RWPE2 (cell line): ENCODE measurements around the gene TFDP2.

Experiments
- ATAC-seq: fragments of 200-7000 bp; cut with Tn5 transposase; 3 replicates; pipeline ENCODE4 v1.9.1; 2021; ENCODE audit warnings: low read depth
- DNase-seq: peaks from one replicate; pipeline ENCODE4 v3.0.0-alpha.2; 2020; ENCODE audit warnings: low spot score
- H3K27ac ChIP-seq: fragments of 450-650 bp; 2 replicates; pipeline ENCODE4 v1.5.1; 2017; ENCODE audit warnings: mild to moderate bottlenecking; ENCODE audit not compliant: poor library complexity, severe bottlenecking
- H3K27me3 ChIP-seq: fragments of 250-450 bp; sonication (Bioruptor Pico); 2 replicates; pipeline ENCODE4 v1.5.1; 2021; ENCODE audit warnings: mild to moderate bottlenecking, moderate library complexity; ENCODE audit not compliant: insufficient read depth, poor library complexity, severe bottlenecking
- H3K36me3 ChIP-seq: fragments of 250-450 bp; sonication (Bioruptor Pico); 2 replicates; pipeline ENCODE4 v1.5.1; 2020; ENCODE audit warnings: low read depth, mild to moderate bottlenecking, moderate library complexity
- H3K4me1 ChIP-seq: fragments of 250-450 bp; sonication (Bioruptor Pico); 2 replicates; pipeline ENCODE4 v1.5.1; 2021; ENCODE audit warnings: mild to moderate bottlenecking, moderate library complexity; ENCODE audit not compliant: insufficient read depth, poor library complexity, severe bottlenecking
- H3K4me3 ChIP-seq: fragments of 250-450 bp; sonication (Bioruptor Pico); 2 replicates; pipeline ENCODE4 v1.5.1; 2021; ENCODE audit warnings: mild to moderate bottlenecking, moderate library complexity; ENCODE audit not compliant: severe bottlenecking
- H3K9me3 ChIP-seq: fragments of 250-450 bp; sonication (Bioruptor Pico); 2 replicates; pipeline ENCODE4 v1.5.1; 2021; ENCODE audit warnings: mild to moderate bottlenecking, moderate library complexity; ENCODE audit not compliant: severe bottlenecking
- CTCF ChIP-seq: fragments of 450-650 bp; IDR thresholded peaks from one replicate; pipeline ENCODE4 v1.5.1; 2017; ENCODE audit warnings: mild to moderate bottlenecking, moderate library complexity; ENCODE audit not compliant: poor library complexity, severe bottlenecking

The TFDP2 gene

GRCh38 chr3:142174559-142174958 lies 25.2 kb upstream of the TFDP2 start:
- Histone ChIP-seq H3K9me3 (no peaks in the 10 kb centered on the region), H3K27ac (no peak overlapping the region), H3K36me3 (peaks cover 41% of the 10 kb centered on the region), H3K4me1 (no peaks in the 10 kb centered on the region), H3K27me3 (no peaks in the 10 kb centered on the region), H3K4me3 (no peak overlapping the region)
- ATAC-seq = no peak
- no peak for TF ChIP-seq CTCF
- DNase-seq = no peak

- H3K4me3 ChIP-seq = no peak overlapping the region
- H3K27ac ChIP-seq = no peak overlapping the region
- H3K27me3 ChIP-seq = no peaks in the 10 kb centered on the region
- TF ChIP-seq CTCF = no peak
- H3K4me1 ChIP-seq = no peaks in the 10 kb centered on the region
- no peak for ATAC-seq
- no peak for DNase-seq
- no peaks in the 10 kb centered on the region for H3K9me3 ChIP-seq
- peaks cover 45% of the 10 kb centered on the region for H3K36me3 ChIP-seq
These were observed 19.2 kb upstream of the TFDP2 start for GRCh38 chr3:142168514-142168913.

- no peak for DNase-seq
- H3K36me3 ChIP-seq = peaks cover 23% of the 10 kb centered on the region
- H3K9me3 ChIP-seq = no peaks in the 10 kb centered on the region
- H3K27ac ChIP-seq = no peak overlapping the region
- no peak; the same call in 2 of the 3 replicates for ATAC-seq
- no peaks in the 10 kb centered on the region for H3K4me1 ChIP-seq
- no peaks in the 10 kb centered on the region for H3K27me3 ChIP-seq
- H3K4me3 ChIP-seq = no peak overlapping the region
- TF ChIP-seq CTCF = no peak
These were observed 15.8 kb upstream of the TFDP2 start for GRCh38 chr3:142165194-142165593.

GRCh38 chr3:142159083-142159740 lies 9.9 kb upstream of the TFDP2 start:
- no peak for DNase-seq
- Histone ChIP-seq H3K27ac (no peak overlapping the region), H3K27me3 (no peaks in the 10 kb centered on the region), H3K4me1 (no peaks in the 10 kb centered on the region), H3K9me3 (no peaks in the 10 kb centered on the region), H3K4me3 (no peak overlapping the region), H3K36me3 (no peaks in the 10 kb centered on the region)
- no peak for ATAC-seq
- TF ChIP-seq CTCF = no peak

- Histone ChIP-seq H3K27me3 (no peaks in the 10 kb centered on the region), H3K4me1 (no peaks in the 10 kb centered on the region), H3K9me3 (no peaks in the 10 kb centered on the region), H3K36me3 (no peaks in the 10 kb centered on the region), H3K4me3 (no peak overlapping the region), H3K27ac (no peak overlapping the region)
- TF ChIP-seq CTCF = no peak
- ATAC-seq = no peak
- DNase-seq = no peak
These were observed 4.8 kb upstream of the TFDP2 start for GRCh38 chr3:142154186-142154585.
